ENCODE measurements around the gene ATP10A. TPM values are rescaled to one million over a fixed set of nuclear protein-coding genes. Genes with fewer than 3 reads are reported as not detected.

ATP10A gene
- total RNA-seq, 1 donor from 2014 or later, result 44.4 TPM

GRCh38 chr15:25670621-25671020, 192.5 kb downstream of the ATP10A start:
- Mint-ChIP-seq H3K4me1 (ENCODE audit: low read depth) (peaks cover 1% of the 10 kb centered on the region), H3K27me3 (ENCODE audit: low read depth) (peaks cover 18% of the 10 kb centered on the region), H3K36me3 (ENCODE audit: low read depth) (no peaks in the 10 kb centered on the region), H3K27ac (no peak overlapping the region), H3K9me3 (no peaks in the 10 kb centered on the region), H3K4me3 (ENCODE audit: low read depth) (no peak overlapping the region)
- intact Hi-C loops (cut with micrococcal nuclease), result no loop called here
- no peak for DNase-seq (ENCODE audit: low spot score)

GRCh38 chr15:25670025-25670554, 193.0 kb downstream of the ATP10A start:
- no peak overlapping the region for H3K27ac Mint-ChIP-seq
- H3K9me3 Mint-ChIP-seq, result no peaks in the 10 kb centered on the region
- intact Hi-C loops (cut with micrococcal nuclease), result no loop called here

GRCh38 chr15:25668901-25669300, 194.2 kb downstream of the ATP10A start:
- Mint-ChIP-seq H3K9me3 (no peaks in the 10 kb centered on the region), H3K4me3 (ENCODE audit: low read depth) (no peak overlapping the region), H3K27ac (no peak overlapping the region), H3K27me3 (ENCODE audit: low read depth) (peaks cover 18% of the 10 kb centered on the region), H3K4me1 (ENCODE audit: low read depth) (peaks cover 1% of the 10 kb centered on the region), H3K36me3 (ENCODE audit: low read depth) (no peaks in the 10 kb centered on the region)
- intact Hi-C loops (cut with micrococcal nuclease), result no loop called here
- DNase-seq (ENCODE audit: low spot score), result no peak

More at GRCh38 chr15:25670025-25670554, 193.0 kb downstream of the ATP10A start:
- no peak for DNase-seq (ENCODE audit: low spot score)
- Mint-ChIP-seq H3K36me3 (ENCODE audit: low read depth) (no peaks in the 10 kb centered on the region), H3K4me3 (ENCODE audit: low read depth) (no peak overlapping the region), H3K4me1 (ENCODE audit: low read depth) (peaks cover 1% of the 10 kb centered on the region), H3K27me3 (ENCODE audit: low read depth) (peaks cover 18% of the 10 kb centered on the region)

- no peak overlapping the region for H3K27ac Mint-ChIP-seq
- intact Hi-C loops (cut with micrococcal nuclease), result no loop called here
- no peaks in the 10 kb centered on the region for H3K9me3 Mint-ChIP-seq
- H3K4me3 Mint-ChIP-seq (ENCODE audit: low read depth), result no peak overlapping the region
- peaks cover 18% of the 10 kb centered on the region for H3K27me3 Mint-ChIP-seq (ENCODE audit: low read depth)
- no peak for DNase-seq (ENCODE audit: low spot score)
- peaks cover 1% of the 10 kb centered on the region for H3K4me1 Mint-ChIP-seq (ENCODE audit: low read depth)
- H3K36me3 Mint-ChIP-seq (ENCODE audit: low read depth), result no peaks in the 10 kb centered on the region
Measured at GRCh38 chr15:25668236-25668795, 194.8 kb downstream of the ATP10A start.

GRCh38 chr15:25667829-25668228, 195.3 kb downstream of the ATP10A start:
- H3K4me3 Mint-ChIP-seq (ENCODE audit: low read depth), result no peak overlapping the region
- H3K27ac Mint-ChIP-seq, result no peak overlapping the region
- H3K4me1 Mint-ChIP-seq (ENCODE audit: low read depth), result peaks cover 1% of the 10 kb centered on the region

GRCh38 chr15:25665913-25666312, 197.2 kb downstream of the ATP10A start:
- no peak for DNase-seq (ENCODE audit: low spot score)
- H3K4me1 Mint-ChIP-seq (ENCODE audit: low read depth), result peaks cover 1% of the 10 kb centered on the region
- H3K27ac Mint-ChIP-seq, result no peak overlapping the region
- no peak overlapping the region for H3K4me3 Mint-ChIP-seq (ENCODE audit: low read depth)
- intact Hi-C loops (cut with micrococcal nuclease), result no loop called here
- no peaks in the 10 kb centered on the region for H3K36me3 Mint-ChIP-seq (ENCODE audit: low read depth)
- no peaks in the 10 kb centered on the region for H3K9me3 Mint-ChIP-seq
- peaks cover 22% of the 10 kb centered on the region for H3K27me3 Mint-ChIP-seq (ENCODE audit: low read depth)

More at GRCh38 chr15:25667829-25668228, 195.3 kb downstream of the ATP10A start:
- peaks cover 18% of the 10 kb centered on the region for H3K27me3 Mint-ChIP-seq (ENCODE audit: low read depth)
- no peaks in the 10 kb centered on the region for H3K36me3 Mint-ChIP-seq (ENCODE audit: low read depth)
- DNase-seq (ENCODE audit: low spot score), result no peak
- intact Hi-C loops (cut with micrococcal nuclease), result no loop called here
- no peaks in the 10 kb centered on the region for H3K9me3 Mint-ChIP-seq

- Mint-ChIP-seq H3K27me3 (ENCODE audit: low read depth) (peaks cover 11% of the 10 kb centered on the region), H3K4me1 (ENCODE audit: low read depth) (peaks cover under 1% of the 10 kb centered on the region), H3K9me3 (no peaks in the 10 kb centered on the region), H3K36me3 (ENCODE audit: low read depth) (no peaks in the 10 kb centered on the region), H3K27ac (no peak overlapping the region), H3K4me3 (ENCODE audit: low read depth) (no peak overlapping the region)
- no peak for DNase-seq (ENCODE audit: low spot score)
- intact Hi-C loops (cut with micrococcal nuclease), result no loop called here
Measured at GRCh38 chr15:25664761-25665160, 198.4 kb downstream of the ATP10A start.

GRCh38 chr15:25663515-25663914, 199.6 kb downstream of the ATP10A start:
- intact Hi-C loops (cut with micrococcal nuclease), result no loop called here
- H3K36me3 Mint-ChIP-seq (ENCODE audit: low read depth), result no peaks in the 10 kb centered on the region

GRCh38 chr15:25661898-25662297, 201.2 kb downstream of the ATP10A start:
- intact Hi-C loops (cut with micrococcal nuclease), result no loop called here
- H3K4me1 Mint-ChIP-seq (ENCODE audit: low read depth), result no peaks in the 10 kb centered on the region
- no peaks in the 10 kb centered on the region for H3K36me3 Mint-ChIP-seq (ENCODE audit: low read depth)
- H3K4me3 Mint-ChIP-seq (ENCODE audit: low read depth), result no peak overlapping the region
- no peaks in the 10 kb centered on the region for H3K9me3 Mint-ChIP-seq
- peaks cover 8% of the 10 kb centered on the region for H3K27me3 Mint-ChIP-seq (ENCODE audit: low read depth)
- DNase-seq (ENCODE audit: low spot score), result no peak
- H3K27ac Mint-ChIP-seq, result no peak overlapping the region

More at GRCh38 chr15:25663515-25663914, 199.6 kb downstream of the ATP10A start:
- DNase-seq (ENCODE audit: low spot score), result no peak
- H3K27me3 Mint-ChIP-seq (ENCODE audit: low read depth), result peaks cover 8% of the 10 kb centered on the region
- H3K27ac Mint-ChIP-seq, result no peak overlapping the region
- H3K4me1 Mint-ChIP-seq (ENCODE audit: low read depth), result no peaks in the 10 kb centered on the region
- H3K9me3 Mint-ChIP-seq, result no peaks in the 10 kb centered on the region
- no peak overlapping the region for H3K4me3 Mint-ChIP-seq (ENCODE audit: low read depth)

GRCh38 chr15:25659251-25659650, 203.9 kb downstream of the ATP10A start:
- peaks cover 8% of the 10 kb centered on the region for H3K27me3 Mint-ChIP-seq (ENCODE audit: low read depth)
- intact Hi-C loops (cut with micrococcal nuclease), result no loop called here

GRCh38 chr15:25658560-25658959, 204.6 kb downstream of the ATP10A start:
- intact Hi-C loops (cut with micrococcal nuclease), result no loop called here
- no peak for DNase-seq (ENCODE audit: low spot score)
- no peak overlapping the region for H3K27ac Mint-ChIP-seq
- H3K27me3 Mint-ChIP-seq (ENCODE audit: low read depth), result peaks cover 8% of the 10 kb centered on the region
- no peaks in the 10 kb centered on the region for H3K36me3 Mint-ChIP-seq (ENCODE audit: low read depth)
- no peaks in the 10 kb centered on the region for H3K9me3 Mint-ChIP-seq
- H3K4me1 Mint-ChIP-seq (ENCODE audit: low read depth), result no peaks in the 10 kb centered on the region
- no peak overlapping the region for H3K4me3 Mint-ChIP-seq (ENCODE audit: low read depth)

More at GRCh38 chr15:25659251-25659650, 203.9 kb downstream of the ATP10A start:
- H3K9me3 Mint-ChIP-seq, result no peaks in the 10 kb centered on the region
- H3K4me1 Mint-ChIP-seq (ENCODE audit: low read depth), result no peaks in the 10 kb centered on the region
- no peaks in the 10 kb centered on the region for H3K36me3 Mint-ChIP-seq (ENCODE audit: low read depth)
- H3K4me3 Mint-ChIP-seq (ENCODE audit: low read depth), result no peak overlapping the region
- H3K27ac Mint-ChIP-seq, result no peak overlapping the region
- DNase-seq (ENCODE audit: low spot score), result no peak

GRCh38 chr15:25655207-25655948, 207.7 kb downstream of the ATP10A start:
- intact Hi-C loops (cut with micrococcal nuclease), result no loop called here
- no peaks in the 10 kb centered on the region for H3K36me3 Mint-ChIP-seq (ENCODE audit: low read depth)
- no peak for DNase-seq (ENCODE audit: low spot score)
- H3K27me3 Mint-ChIP-seq (ENCODE audit: low read depth), result peaks cover 2% of the 10 kb centered on the region
- H3K4me1 Mint-ChIP-seq (ENCODE audit: low read depth), result peaks cover 2% of the 10 kb centered on the region
- no peak overlapping the region for H3K4me3 Mint-ChIP-seq (ENCODE audit: low read depth)
- no peaks in the 10 kb centered on the region for H3K9me3 Mint-ChIP-seq
- H3K27ac Mint-ChIP-seq, result no peak overlapping the region

- Mint-ChIP-seq H3K36me3 (ENCODE audit: low read depth) (no peaks in the 10 kb centered on the region), H3K27me3 (ENCODE audit: low read depth) (peaks cover 3% of the 10 kb centered on the region), H3K9me3 (no peaks in the 10 kb centered on the region), H3K27ac (no peak overlapping the region), H3K4me3 (ENCODE audit: low read depth) (no peak overlapping the region), H3K4me1 (ENCODE audit: low read depth) (peaks cover 2% of the 10 kb centered on the region)
- no peak for DNase-seq (ENCODE audit: low spot score)
- intact Hi-C loops (cut with micrococcal nuclease), result no loop called here
Measured at GRCh38 chr15:25653371-25653770, 209.8 kb downstream of the ATP10A start.

Measured in activated T-helper 2 cell treated with anti-CD3 and anti-CD28 coated beads, Interferon-gamma antibody, Interleukin-2, Interleukin-4, amounts not matched to agents 10 μg/mL and 5 μg/mL and 100 μg/mL, durations not matched to agents 14 hours and 24 hours and 36 hours (primary cell).